ENCODE data around the gene KCTD10. TPM values are rescaled to one million over a fixed set of nuclear protein-coding genes. Genes with fewer than 3 reads are reported as not detected.

The KCTD10 gene
- total and polyA plus RNA-seq, 2 of the 13 experiments (the other 11 are each of a cell fraction or from before 2014, with no cell fraction given): 6.9 to 25.4 TPM

DNA sequence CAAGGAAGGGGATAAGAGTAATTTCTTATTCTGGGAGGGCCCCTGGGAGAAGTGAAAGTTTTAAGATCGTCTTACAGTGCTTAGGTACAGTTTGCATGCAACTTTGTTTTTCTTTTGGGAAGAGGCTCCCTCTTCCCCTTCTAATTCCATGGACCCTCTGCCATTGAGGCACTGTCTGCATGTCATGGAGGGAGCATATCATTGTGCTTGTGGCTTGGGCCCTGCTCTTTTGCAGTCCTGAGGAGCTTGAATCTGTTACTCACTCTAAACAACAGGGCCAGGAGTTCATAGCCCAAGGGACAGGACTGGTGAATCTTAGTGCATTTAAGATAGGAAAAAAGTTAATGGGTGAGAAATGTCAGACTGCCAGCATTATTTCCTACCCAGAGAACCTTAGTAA lies 2.7 kb upstream of the KCTD10 start:
- Histone ChIP-seq H4K20me1 (ENCODE audit: insufficient read depth, low read length) (no peaks in the 10 kb centered on the region), H3K9ac (ENCODE audit: insufficient read depth, low read depth, low read length) (no peak overlapping the region), H3K4me2 (ENCODE audit: low read depth, low read length) (no peak overlapping the region), H3K27ac (ENCODE audit: extremely low read length, insufficient read depth, low read length) (no peak overlapping the region), H3K27me3 (ENCODE audit: control insufficient read depth in 1 of 2, insufficient read depth in 2 of 2, low read length in 2 of 2) (no peaks in the 10 kb centered on the region; a peak in 1 of 5 replicates), H2AFZ (ENCODE audit: low read length) (no peak overlapping the region), H3K4me1 (ENCODE audit: insufficient read depth, low read length) (peaks cover 43% of the 10 kb centered on the region), H3K36me3 (replicated peaks in 1 of 2; ENCODE audit: control insufficient read depth in 1 of 2, insufficient read depth in 2 of 2, low read length in 2 of 2) (peaks cover 2 to 15% of the 10 kb centered on the region in 2 experiments; a peak in 3 of 5 replicates), H3K4me3 (replicated peaks in 1 of 3; ENCODE audit: insufficient read depth in 1 of 3, low read depth in 2 of 3, low read length in 3 of 3) (no peak overlapping the region), H3K9me3 (ENCODE audit: low read length) (no peaks in the 10 kb centered on the region), H3K79me2 (ENCODE audit: insufficient read depth, low read length) (peaks cover 38% of the 10 kb centered on the region)
- 95% methylated on average over 1 of the region's 1 CpG for WGBS (ENCODE audit: low lambda C conversion rate)
- no TSS peak for BruUV-seq (replicated peaks)
- DNase-seq (ENCODE audit: low spot score) (no peak), ATAC-seq (no peak), FAIRE-seq (no peak)
- intact Hi-C loops (cut with micrococcal nuclease; ENCODE audit: unreplicated experiment) (no loop called here), in situ Hi-C loops (cut with HindIII; ENCODE audit: extremely low pct_ligation_motif_present, low pct_unique_long_range_greater_than_20kb) (no loop called here)
- TF ChIP-seq, protein P1, sequence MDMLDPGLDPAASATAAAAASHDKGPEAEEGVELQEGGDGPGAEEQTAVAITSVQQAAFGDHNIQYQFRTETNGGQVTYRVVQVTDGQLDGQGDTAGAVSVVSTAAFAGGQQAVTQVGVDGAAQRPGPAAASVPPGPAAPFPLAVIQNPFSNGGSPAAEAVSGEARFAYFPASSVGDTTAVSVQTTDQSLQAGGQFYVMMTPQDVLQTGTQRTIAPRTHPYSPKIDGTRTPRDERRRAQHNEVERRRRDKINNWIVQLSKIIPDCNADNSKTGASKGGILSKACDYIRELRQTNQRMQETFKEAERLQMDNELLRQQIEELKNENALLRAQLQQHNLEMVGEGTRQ (IDR thresholded peaks at IDR 0.05; ENCODE audit: low read depth, low read length): no peak
- TF ChIP-seq, protein P1 (CRISPR knock-in tag; IDR thresholded peaks at IDR 0.05; ENCODE audit: borderline replicate concordance): no peak
- TF ChIP-seq LCORL (IDR thresholded peaks at IDR 0.05) (no peak), LCORL (CRISPR knock-in tag; IDR thresholded peaks at IDR 0.05) (no peak), HNRNPK (IDR thresholded peaks at IDR 0.05; ENCODE audit: low read depth, low read length, poor library complexity, severe bottlenecking) (no peak)
- ChIA-PET POLR2A (interaction anchor here (1.5 kb wide), 1 partner anchor 15 kb away, joined by 3 read pairs; no protein-coding TSS in a partner anchor), CTCF (ENCODE audit: low intra/inter-chr PET ratio, low total read pairs) (no interaction called here)

DNA sequence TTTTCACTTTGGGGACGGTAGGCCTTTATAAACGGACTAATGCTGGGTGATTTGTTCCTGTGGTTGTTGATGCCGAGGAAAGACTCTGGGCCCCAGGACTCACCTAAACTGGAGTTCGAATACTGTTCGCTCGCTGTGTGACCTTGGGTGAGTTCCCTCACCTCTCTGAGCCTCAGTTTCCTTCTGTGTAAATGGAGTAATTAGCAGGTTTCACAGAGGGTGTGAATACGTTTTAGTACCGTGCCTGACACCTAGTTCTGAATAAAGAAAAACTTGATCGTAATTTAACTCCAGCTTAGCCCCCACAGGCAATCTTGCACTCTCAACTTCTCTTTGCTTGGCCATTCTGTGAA lies 839 bp upstream of the KCTD10 start:
- peaks cover 45% of the 10 kb centered on the region for H3K4me1 ChIP-seq (ENCODE audit: insufficient read depth, low read length)
- TF ChIP-seq, protein P2, sequence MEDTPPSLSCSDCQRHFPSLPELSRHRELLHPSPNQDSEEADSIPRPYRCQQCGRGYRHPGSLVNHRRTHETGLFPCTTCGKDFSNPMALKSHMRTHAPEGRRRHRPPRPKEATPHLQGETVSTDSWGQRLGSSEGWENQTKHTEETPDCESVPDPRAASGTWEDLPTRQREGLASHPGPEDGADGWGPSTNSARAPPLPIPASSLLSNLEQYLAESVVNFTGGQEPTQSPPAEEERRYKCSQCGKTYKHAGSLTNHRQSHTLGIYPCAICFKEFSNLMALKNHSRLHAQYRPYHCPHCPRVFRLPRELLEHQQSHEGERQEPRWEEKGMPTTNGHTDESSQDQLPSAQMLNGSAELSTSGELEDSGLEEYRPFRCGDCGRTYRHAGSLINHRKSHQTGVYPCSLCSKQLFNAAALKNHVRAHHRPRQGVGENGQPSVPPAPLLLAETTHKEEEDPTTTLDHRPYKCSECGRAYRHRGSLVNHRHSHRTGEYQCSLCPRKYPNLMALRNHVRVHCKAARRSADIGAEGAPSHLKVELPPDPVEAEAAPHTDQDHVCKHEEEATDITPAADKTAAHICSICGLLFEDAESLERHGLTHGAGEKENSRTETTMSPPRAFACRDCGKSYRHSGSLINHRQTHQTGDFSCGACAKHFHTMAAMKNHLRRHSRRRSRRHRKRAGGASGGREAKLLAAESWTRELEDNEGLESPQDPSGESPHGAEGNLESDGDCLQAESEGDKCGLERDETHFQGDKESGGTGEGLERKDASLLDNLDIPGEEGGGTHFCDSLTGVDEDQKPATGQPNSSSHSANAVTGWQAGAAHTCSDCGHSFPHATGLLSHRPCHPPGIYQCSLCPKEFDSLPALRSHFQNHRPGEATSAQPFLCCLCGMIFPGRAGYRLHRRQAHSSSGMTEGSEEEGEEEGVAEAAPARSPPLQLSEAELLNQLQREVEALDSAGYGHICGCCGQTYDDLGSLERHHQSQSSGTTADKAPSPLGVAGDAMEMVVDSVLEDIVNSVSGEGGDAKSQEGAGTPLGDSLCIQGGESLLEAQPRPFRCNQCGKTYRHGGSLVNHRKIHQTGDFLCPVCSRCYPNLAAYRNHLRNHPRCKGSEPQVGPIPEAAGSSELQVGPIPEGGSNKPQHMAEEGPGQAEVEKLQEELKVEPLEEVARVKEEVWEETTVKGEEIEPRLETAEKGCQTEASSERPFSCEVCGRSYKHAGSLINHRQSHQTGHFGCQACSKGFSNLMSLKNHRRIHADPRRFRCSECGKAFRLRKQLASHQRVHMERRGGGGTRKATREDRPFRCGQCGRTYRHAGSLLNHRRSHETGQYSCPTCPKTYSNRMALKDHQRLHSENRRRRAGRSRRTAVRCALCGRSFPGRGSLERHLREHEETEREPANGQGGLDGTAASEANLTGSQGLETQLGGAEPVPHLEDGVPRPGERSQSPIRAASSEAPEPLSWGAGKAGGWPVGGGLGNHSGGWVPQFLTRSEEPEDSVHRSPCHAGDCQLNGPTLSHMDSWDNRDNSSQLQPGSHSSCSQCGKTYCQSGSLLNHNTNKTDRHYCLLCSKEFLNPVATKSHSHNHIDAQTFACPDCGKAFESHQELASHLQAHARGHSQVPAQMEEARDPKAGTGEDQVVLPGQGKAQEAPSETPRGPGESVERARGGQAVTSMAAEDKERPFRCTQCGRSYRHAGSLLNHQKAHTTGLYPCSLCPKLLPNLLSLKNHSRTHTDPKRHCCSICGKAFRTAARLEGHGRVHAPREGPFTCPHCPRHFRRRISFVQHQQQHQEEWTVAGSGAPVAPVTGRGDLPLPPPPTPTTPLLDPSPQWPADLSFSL (CRISPR knock-in tag; IDR thresholded peaks at IDR 0.05): no peak
- TF ChIP-seq ZNF768 (CRISPR knock-in tag; IDR thresholded peaks at IDR 0.05) (peak; percentile 84; the same call in 1 of the 2 replicates), ZNF615 (CRISPR knock-in tag; IDR thresholded peaks at IDR 0.05; ENCODE audit: borderline replicate concordance) (0 out of 2 replicates have a peak, but pooled peaks have one; percentile 8)
- in situ Hi-C loops (cut with HindIII; ENCODE audit: extremely low pct_ligation_motif_present, low pct_unique_long_range_greater_than_20kb) (no loop called here), intact Hi-C loops (cut with micrococcal nuclease; ENCODE audit: unreplicated experiment) (loop anchor here (2.0 kb wide), 2 partner anchors 17 to 45 kb away; no protein-coding TSS in a partner anchor)
- FAIRE-seq: no peak
- H3K27ac ChIP-seq (ENCODE audit: extremely low read length, insufficient read depth, low read length): peak overlapping the region; percentile 94
- CTCF ChIA-PET (ENCODE audit: low intra/inter-chr PET ratio, low total read pairs): no interaction called here
- WGBS (ENCODE audit: low lambda C conversion rate): 1% methylated on average over 8 of the region's 9 CpGs
- peaks cover 3 to 6% of the 10 kb centered on the region in 2 experiments; a peak in 2 of 5 replicates for H3K36me3 ChIP-seq (replicated peaks in 1 of 2; ENCODE audit: control insufficient read depth in 1 of 2, insufficient read depth in 2 of 2, low read length in 2 of 2)
- H3K79me2 ChIP-seq (ENCODE audit: insufficient read depth, low read length): peaks cover 55% of the 10 kb centered on the region
- H3K9me3 ChIP-seq (ENCODE audit: low read length): no peaks in the 10 kb centered on the region
- no peak; the same call in 2 of the 3 replicates for ATAC-seq
- BruUV-seq (replicated peaks): TSS peak; percentile 79
- H3K4me2 ChIP-seq (ENCODE audit: low read depth, low read length): peak overlapping the region; percentile 97
- peak overlapping the region; percentile 95 to 98 (median 95) for H3K4me3 ChIP-seq (replicated peaks in 1 of 3; ENCODE audit: insufficient read depth in 1 of 3, low read depth in 2 of 3, low read length in 3 of 3)
- H2AFZ ChIP-seq (ENCODE audit: low read length): peak overlapping the region; percentile 84
- no peaks in the 10 kb centered on the region; a peak in 1 of 5 replicates for H3K27me3 ChIP-seq (ENCODE audit: control insufficient read depth in 1 of 2, insufficient read depth in 2 of 2, low read length in 2 of 2)
- peak overlapping the region; percentile 96 for H3K9ac ChIP-seq (ENCODE audit: insufficient read depth, low read depth, low read length)
- POLR2A ChIA-PET: interaction anchor here (1.0 to 1.9 kb wide), 3 partner anchors 16 to 46 kb away, joined by 3 to 18 read pairs (median 16); no protein-coding TSS in a partner anchor
- DNase-seq (ENCODE audit: low spot score): no peak
- H4K20me1 ChIP-seq (ENCODE audit: insufficient read depth, low read length): no peaks in the 10 kb centered on the region

Measured in HepG2 (cell line).